ENCODE data around the gene CCDC137. TPM values are rescaled to one million over a fixed set of nuclear protein-coding genes. Genes with fewer than 3 reads are reported as not detected.
A peak's percentile ranks its signal among the peaks of the same experiment; 100 is the strongest.

The CCDC137 gene
- polyA plus RNA-seq, 1 of the 3 experiments (the other 2 are of a cell fraction): 62.4 TPM

DNA sequence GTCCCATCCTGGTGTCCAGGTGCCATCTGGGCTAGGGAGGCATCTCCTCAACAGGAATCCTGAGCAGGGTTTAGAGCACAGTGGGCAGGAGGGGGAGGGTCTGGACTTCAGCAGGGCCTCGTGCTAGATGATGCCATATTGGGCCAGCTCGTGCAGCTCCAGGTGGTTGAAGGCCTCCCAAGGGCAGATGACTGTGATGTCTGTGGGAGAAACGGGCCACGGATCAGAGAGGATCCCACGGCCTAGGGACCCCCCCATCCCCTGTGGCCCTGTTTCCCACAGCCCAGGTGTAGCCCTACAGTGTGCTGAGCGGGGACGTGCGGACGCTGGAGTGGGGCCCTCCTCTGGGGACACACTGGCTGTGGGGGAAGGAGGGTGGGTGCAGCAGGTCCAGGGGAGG lies 15.6 kb upstream of the CCDC137 start:
- WGBS (ENCODE audit: low lambda C conversion rate): 92% methylated on average over 9 of the region's 9 CpGs
- H4K20me1 ChIP-seq (ENCODE audit: insufficient read depth): no peaks in the 10 kb centered on the region
- TF ChIP-seq, protein P1, sequence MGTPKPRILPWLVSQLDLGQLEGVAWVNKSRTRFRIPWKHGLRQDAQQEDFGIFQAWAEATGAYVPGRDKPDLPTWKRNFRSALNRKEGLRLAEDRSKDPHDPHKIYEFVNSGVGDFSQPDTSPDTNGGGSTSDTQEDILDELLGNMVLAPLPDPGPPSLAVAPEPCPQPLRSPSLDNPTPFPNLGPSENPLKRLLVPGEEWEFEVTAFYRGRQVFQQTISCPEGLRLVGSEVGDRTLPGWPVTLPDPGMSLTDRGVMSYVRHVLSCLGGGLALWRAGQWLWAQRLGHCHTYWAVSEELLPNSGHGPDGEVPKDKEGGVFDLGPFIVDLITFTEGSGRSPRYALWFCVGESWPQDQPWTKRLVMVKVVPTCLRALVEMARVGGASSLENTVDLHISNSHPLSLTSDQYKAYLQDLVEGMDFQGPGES (IDR thresholded peaks at IDR 0.05; ENCODE audit: low read depth, low read length): no peak
- TF ChIP-seq RFX5 (IDR thresholded peaks at IDR 0.05; ENCODE audit: low read length): no peak
- no peak for TF ChIP-seq FOSL2 (IDR thresholded peaks at IDR 0.05; ENCODE audit: borderline replicate concordance, low read depth)
- TF ChIP-seq, protein P2, sequence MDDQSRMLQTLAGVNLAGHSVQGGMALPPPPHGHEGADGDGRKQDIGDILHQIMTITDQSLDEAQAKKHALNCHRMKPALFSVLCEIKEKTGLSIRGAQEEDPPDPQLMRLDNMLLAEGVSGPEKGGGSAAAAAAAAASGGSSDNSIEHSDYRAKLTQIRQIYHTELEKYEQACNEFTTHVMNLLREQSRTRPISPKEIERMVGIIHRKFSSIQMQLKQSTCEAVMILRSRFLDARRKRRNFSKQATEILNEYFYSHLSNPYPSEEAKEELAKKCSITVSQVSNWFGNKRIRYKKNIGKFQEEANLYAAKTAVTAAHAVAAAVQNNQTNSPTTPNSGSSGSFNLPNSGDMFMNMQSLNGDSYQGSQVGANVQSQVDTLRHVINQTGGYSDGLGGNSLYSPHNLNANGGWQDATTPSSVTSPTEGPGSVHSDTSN (IDR thresholded peaks at IDR 0.05): no peak
- no peak for TF ChIP-seq RAD21 (IDR thresholded peaks at IDR 0.05; ENCODE audit: low read length)
- TF ChIP-seq TEAD4 (IDR thresholded peaks at IDR 0.05; ENCODE audit: borderline replicate concordance, insufficient read depth): no peak
- no peak for TF ChIP-seq MXI1 (IDR thresholded peaks at IDR 0.05; ENCODE audit: low read depth, low read length)
- no peak for TF ChIP-seq RXRA (IDR thresholded peaks at IDR 0.05; ENCODE audit: borderline replicate concordance, low read depth)
- no peak for TF ChIP-seq GATA2 (CRISPR knock-in tag; IDR thresholded peaks at IDR 0.05)
- no peak for TF ChIP-seq EP300 (IDR thresholded peaks at IDR 0.05; ENCODE audit: borderline replicate concordance in 1 of 2, low read depth in 1 of 2, low read length in 1 of 2)
- TF ChIP-seq POLR2AphosphoS5 (IDR thresholded peaks at IDR 0.05; ENCODE audit: low read depth, low read length): no peak
- TF ChIP-seq ELF1 (IDR thresholded peaks at IDR 0.05): no peak
- no peak for TF ChIP-seq RCOR1 (IDR thresholded peaks at IDR 0.05; ENCODE audit: low read length)

DNA sequence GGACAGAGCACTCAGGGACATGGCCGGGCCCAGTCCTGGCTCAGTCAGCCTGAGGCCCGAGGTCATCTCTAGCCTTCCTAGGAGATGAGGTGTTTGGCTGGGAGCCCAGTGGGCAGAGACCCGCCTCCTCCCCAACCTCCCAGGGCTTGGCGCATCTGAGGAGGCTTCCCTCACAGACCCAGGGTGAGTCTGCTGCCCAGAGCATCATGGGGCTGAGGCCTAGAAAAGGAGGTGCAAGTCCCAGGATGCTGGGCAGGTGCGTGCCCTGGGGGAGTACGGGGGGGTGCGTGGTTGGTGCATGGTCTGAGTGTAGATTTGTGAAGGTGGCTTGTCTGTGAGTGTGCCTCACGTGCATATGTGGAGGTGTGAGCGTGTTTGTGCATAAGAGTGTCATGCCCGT lies 14.8 kb upstream of the CCDC137 start:
- Histone ChIP-seq H3K4me2 (peak overlapping the region; percentile 76), H3K9me2 (no peaks in the 10 kb centered on the region), H3K27ac (ENCODE audit: low read depth in 2 of 2, low read length in 1 of 2) (peak overlapping the region in 1 of 2 experiments; percentile 46; a peak in 2 of 4 replicates), H3K4me1 (ENCODE audit: control insufficient read depth in 1 of 2, insufficient read depth in 2 of 2, low read depth in 1 of 2, low read length in 1 of 2) (peaks cover 6 to 7% of the 10 kb centered on the region in 2 experiments; a peak in 2 of 4 replicates), H2AFZ (ENCODE audit: low read depth) (peak overlapping the region; percentile 85; the same call in 1 of the 2 replicates), H3K9me3 (peaks cover 3% of the 10 kb centered on the region; the same call in 1 of the 2 replicates), H4K20me1 (ENCODE audit: insufficient read depth) (no peaks in the 10 kb centered on the region), H3K79me2 (ENCODE audit: insufficient read depth) (no peaks in the 10 kb centered on the region), H3K27me3 (ENCODE audit: insufficient read depth) (no peaks in the 10 kb centered on the region; the same call in 1 of the 2 replicates), H3K36me3 (replicated peaks in 1 of 2; ENCODE audit: control insufficient read depth in 1 of 2, insufficient read depth in 2 of 2, low read length in 1 of 2) (no peaks in the 10 kb centered on the region), H3K9ac (peak overlapping the region; percentile 61), H3F3A (replicated peaks; ENCODE audit: insufficient read depth) (peaks cover 3% of the 10 kb centered on the region), H3K4me3 (ENCODE audit: low read depth in 2 of 2, low read length in 1 of 2) (no peak overlapping the region)
- ChIA-PET CTCF (no interaction called here), POLR2A (no interaction called here)
- 48% methylated on average over 10 of the region's 10 CpGs for WGBS (ENCODE audit: low lambda C conversion rate)
- peak; percentile 89 for DNase-seq
- TF ChIP-seq SMC3 (IDR thresholded peaks at IDR 0.05; ENCODE audit: low read depth, low read length): no peak
- TF ChIP-seq MXI1 (IDR thresholded peaks at IDR 0.05; ENCODE audit: low read depth, low read length): 0 out of 2 replicates have a peak, but pooled peaks have one; percentile 32
- peak; percentile 59; the same call in 1 of the 2 replicates for TF ChIP-seq TCF12 (IDR thresholded peaks at IDR 0.05)
- TF ChIP-seq, protein P3, sequence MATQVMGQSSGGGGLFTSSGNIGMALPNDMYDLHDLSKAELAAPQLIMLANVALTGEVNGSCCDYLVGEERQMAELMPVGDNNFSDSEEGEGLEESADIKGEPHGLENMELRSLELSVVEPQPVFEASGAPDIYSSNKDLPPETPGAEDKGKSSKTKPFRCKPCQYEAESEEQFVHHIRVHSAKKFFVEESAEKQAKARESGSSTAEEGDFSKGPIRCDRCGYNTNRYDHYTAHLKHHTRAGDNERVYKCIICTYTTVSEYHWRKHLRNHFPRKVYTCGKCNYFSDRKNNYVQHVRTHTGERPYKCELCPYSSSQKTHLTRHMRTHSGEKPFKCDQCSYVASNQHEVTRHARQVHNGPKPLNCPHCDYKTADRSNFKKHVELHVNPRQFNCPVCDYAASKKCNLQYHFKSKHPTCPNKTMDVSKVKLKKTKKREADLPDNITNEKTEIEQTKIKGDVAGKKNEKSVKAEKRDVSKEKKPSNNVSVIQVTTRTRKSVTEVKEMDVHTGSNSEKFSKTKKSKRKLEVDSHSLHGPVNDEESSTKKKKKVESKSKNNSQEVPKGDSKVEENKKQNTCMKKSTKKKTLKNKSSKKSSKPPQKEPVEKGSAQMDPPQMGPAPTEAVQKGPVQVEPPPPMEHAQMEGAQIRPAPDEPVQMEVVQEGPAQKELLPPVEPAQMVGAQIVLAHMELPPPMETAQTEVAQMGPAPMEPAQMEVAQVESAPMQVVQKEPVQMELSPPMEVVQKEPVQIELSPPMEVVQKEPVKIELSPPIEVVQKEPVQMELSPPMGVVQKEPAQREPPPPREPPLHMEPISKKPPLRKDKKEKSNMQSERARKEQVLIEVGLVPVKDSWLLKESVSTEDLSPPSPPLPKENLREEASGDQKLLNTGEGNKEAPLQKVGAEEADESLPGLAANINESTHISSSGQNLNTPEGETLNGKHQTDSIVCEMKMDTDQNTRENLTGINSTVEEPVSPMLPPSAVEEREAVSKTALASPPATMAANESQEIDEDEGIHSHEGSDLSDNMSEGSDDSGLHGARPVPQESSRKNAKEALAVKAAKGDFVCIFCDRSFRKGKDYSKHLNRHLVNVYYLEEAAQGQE (IDR thresholded peaks at IDR 0.05; ENCODE audit: low read depth, low read length): 0 out of 2 replicates have a peak, but pooled peaks have one; percentile 36
- TF ChIP-seq, protein P2 (IDR thresholded peaks at IDR 0.05): no peak
- peak; percentile 97 for TF ChIP-seq NFIC (IDR thresholded peaks at IDR 0.05; ENCODE audit: borderline replicate concordance)
- TF ChIP-seq EP300 (IDR thresholded peaks at IDR 0.05; ENCODE audit: borderline replicate concordance in 1 of 2, low read depth in 1 of 2, low read length in 1 of 2): no peak
- peak; percentile 60; the same call in 1 of the 2 replicates for TF ChIP-seq FOSL2 (IDR thresholded peaks at IDR 0.05; ENCODE audit: borderline replicate concordance, low read depth)

More for the DNA sequence above, 15.6 kb upstream of the CCDC137 start:
- CTCF ChIA-PET: interaction anchor here (0.6 kb wide), 1 partner anchor 300 kb away, joined by 3 read pairs; no protein-coding TSS in a partner anchor
- Histone ChIP-seq H3K9me2 (no peaks in the 10 kb centered on the region), H3K27me3 (ENCODE audit: insufficient read depth) (no peaks in the 10 kb centered on the region; the same call in 1 of the 2 replicates), H3K79me2 (ENCODE audit: insufficient read depth) (no peaks in the 10 kb centered on the region), H3K27ac (ENCODE audit: low read depth in 2 of 2, low read length in 1 of 2) (peak overlapping the region in 1 of 2 experiments; percentile 46; a peak in 1 of 4 replicates), H3K4me3 (ENCODE audit: low read depth in 2 of 2, low read length in 1 of 2) (no peak overlapping the region), H3K9ac (peak overlapping the region; percentile 61), H3F3A (replicated peaks; ENCODE audit: insufficient read depth) (peaks cover 3% of the 10 kb centered on the region), H3K4me2 (peak overlapping the region; percentile 76), H2AFZ (ENCODE audit: low read depth) (peak overlapping the region; percentile 85; the same call in 1 of the 2 replicates), H3K9me3 (peaks cover 3% of the 10 kb centered on the region; the same call in 1 of the 2 replicates), H3K36me3 (replicated peaks in 1 of 2; ENCODE audit: control insufficient read depth in 1 of 2, insufficient read depth in 2 of 2, low read length in 1 of 2) (no peaks in the 10 kb centered on the region), H3K4me1 (ENCODE audit: control insufficient read depth in 1 of 2, insufficient read depth in 2 of 2, low read depth in 1 of 2, low read length in 1 of 2) (peaks cover 6 to 7% of the 10 kb centered on the region in 2 experiments; a peak in 2 of 4 replicates)
- DNase-seq: no peak
- POLR2A ChIA-PET: no interaction called here
